Activated CD4-positive, alpha-beta T cell treated with anti-CD3 and anti-CD28 coated beads, Interleukin-10, Interleukin-2, amounts not matched to agents 100 ng/mL and 50 ng/mL, durations not matched to agents 16 hours and 8 hours (primary cell): ENCODE results near the gene CNGB1.
"Not testable (repeated sequence)": the region's sequence is repeated elsewhere in the genome, so short reads cannot be mapped to it uniquely, and the experiment has no call there.

Experiments
- DNase-seq: peaks from one replicate; pipeline ENCODE4 v3.0.0-alpha.2; 2020

The CNGB1 gene

DNA sequence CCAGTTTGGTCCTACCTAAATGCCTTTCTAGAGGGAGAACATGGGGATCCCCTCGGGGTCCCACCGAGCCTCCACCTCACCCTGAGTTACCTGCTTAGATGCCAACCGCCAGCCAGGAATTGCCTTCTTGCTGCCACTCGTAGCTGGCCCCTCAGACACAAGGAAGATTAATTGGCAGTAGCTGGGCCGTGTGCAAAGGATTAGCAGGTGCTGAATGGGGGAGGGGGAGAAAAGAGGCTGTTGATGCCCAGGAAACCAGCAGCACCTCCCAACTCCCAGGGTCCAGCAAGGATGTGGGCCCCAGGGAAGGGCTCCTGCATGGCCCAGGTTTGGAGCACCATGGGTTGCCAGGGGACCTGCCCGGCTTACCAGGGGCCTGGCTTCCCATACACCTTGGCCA is at the start of gene CNGB1:
Gene CNGB1 (minus strand): TSS at position 159 of the 400 bp plus-strand sequence. CDS start 3,842 bp downstream, outside the sequence.
- DNase-seq: no peak

DNA sequence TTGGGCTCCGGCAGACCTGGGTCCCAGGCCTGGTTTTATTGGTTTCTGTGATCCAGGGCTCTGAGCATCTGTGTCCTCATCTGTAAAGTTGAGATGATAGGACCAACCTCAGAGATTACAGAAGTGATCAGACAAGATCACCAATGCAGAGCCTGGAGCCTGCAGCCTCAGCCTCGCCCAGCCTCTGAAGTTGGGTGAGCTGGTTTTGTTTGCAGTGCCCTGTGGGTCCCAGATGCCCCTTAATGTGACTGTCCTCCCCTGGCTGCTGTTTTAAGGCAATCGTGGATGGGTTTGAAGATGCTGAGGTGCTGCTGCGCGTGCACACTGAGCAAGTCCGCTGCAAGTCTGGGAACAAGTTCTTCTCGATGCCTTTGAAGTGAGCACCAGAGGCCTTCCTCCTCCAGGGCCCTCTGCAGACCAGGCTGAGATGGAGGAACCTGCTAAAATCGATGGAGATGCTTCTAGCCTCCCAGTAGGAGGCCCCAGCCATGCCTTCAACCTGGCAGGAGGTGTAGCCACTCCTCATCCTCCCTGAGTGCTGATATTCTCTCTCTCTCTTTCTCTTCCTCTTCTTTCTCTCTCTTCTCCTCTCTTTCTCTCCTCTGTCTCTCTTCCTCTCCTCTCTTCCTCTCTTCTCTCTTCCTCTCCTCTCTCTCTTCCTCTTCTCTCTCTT is 49.1 kb upstream of the CNGB1 start:
- no peak for DNase-seq

DNA sequence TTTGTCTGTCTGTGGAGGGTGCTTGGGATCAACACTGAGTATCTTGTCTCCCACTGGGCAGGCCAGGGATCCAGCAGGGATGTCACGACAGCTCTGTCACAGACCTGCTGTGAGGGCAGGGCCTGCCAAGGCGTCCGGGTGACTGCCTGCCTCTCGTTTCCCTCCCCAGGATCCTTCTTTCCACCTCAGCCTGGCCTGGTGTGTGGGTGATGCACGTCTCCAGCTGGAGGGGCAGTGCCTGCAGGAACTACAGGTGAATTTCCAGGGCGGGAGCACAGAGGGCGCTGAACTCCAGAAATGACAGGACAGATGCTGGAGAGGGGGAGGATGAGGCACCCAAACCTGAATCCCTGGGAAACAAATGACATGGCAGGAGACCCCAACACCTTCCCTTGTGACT is 47.9 kb upstream of the CNGB1 start:
- DNase-seq: no peak

- no peak for DNase-seq
These were observed 46.0 kb upstream of the CNGB1 start for GRCh38 chr16:58016840-58017446.

GRCh38 chr16:58013201-58013956 is 42.5 kb upstream of the CNGB1 start:
- no peak for DNase-seq

- DNase-seq: no peak
These were observed 41.6 kb upstream of the CNGB1 start for GRCh38 chr16:58012481-58012880.

- no peak for DNase-seq
These were observed 40.7 kb upstream of the CNGB1 start for GRCh38 chr16:58011652-58012051.

DNA sequence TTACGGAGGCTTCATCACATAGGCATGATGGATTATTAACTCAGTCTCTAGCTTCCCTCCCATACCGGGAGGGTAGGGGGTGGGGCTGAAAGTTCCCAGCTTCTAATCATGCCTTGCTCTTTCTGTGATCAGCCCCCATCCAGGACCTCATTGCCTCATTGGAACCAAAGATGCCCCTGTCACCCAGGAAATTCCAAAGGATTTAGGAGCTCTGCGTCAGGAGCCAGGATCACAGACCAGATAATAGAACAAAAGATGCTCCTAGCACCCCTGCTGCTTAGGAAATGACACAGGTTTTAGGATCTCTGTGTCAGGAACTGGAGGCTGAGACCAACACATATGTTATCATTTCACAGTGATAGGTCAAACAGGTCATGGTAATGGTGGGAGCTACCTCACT is 40.0 kb upstream of the CNGB1 start:
- DNase-seq: no peak

DNA sequence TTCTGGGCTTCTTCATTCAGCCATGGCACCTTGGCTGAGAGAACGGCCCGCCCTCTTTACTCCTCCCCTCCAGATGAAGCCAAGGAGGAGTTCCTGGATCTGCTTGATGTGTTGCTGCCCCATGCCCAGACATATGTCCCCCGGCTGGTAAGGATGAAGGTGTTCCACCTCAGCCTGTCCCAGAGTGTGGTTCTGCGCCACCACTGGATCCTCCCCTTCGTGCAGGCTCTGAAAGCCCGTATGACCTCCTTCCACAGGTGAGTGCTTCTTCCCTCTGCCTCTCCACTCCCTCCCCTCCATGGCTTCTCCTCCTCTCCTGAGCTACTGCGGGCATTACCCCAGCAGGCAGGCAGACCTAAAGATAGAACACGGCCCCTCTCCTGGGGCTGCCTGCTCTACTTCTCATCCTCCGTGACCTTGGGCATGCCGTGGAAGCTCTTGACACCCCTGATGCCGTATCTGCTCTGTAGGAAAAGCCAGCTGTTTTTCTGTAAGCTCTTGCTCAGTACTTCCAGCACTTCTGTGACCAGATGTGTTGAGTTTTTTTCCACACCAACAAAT is 39.0 kb upstream of the CNGB1 start:
- no peak for DNase-seq

GRCh38 chr16:58004736-58005135 is 33.8 kb upstream of the CNGB1 start:
- not testable (repeated sequence) for DNase-seq

DNA sequence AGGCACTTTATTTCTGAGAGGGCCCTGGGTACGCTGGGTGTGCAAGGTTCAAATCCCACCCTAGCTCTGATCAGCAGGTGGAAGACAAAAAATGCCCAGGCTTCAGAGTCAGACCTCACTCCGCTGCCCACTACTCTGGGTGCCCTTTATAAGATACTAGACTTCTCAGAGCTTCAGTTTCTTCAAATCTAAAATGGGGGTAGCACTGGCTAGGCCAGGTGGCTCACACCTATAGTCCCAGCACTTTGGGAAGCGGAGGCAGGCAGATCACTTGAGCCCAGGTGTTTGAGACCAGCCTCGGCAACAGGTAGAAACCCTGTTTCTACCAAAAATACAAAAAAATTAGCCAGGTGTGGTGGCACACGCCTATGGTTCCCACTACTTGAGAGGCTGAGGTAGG is 32.0 kb upstream of the CNGB1 start:
- no peak for DNase-seq

DNA sequence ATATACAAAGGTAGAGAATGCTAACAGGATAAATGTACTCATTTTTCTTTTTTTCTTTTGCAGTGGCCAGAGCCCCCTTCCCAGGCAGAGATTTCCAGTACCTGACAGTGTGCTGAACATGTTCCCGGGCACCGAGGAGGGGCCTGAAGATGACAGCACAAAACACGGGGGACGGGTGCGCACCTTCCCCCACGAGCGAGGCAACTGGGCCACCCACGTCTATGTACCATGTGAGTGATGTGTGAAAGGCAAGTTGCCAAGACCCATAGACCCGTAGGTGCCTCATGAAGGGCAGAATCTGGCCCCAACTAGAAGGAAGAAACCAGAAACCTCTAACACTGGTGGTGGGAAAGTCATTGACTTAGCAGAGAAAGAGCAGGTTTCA is 31.5 kb upstream of the CNGB1 start:
- DNase-seq: no peak

DNA sequence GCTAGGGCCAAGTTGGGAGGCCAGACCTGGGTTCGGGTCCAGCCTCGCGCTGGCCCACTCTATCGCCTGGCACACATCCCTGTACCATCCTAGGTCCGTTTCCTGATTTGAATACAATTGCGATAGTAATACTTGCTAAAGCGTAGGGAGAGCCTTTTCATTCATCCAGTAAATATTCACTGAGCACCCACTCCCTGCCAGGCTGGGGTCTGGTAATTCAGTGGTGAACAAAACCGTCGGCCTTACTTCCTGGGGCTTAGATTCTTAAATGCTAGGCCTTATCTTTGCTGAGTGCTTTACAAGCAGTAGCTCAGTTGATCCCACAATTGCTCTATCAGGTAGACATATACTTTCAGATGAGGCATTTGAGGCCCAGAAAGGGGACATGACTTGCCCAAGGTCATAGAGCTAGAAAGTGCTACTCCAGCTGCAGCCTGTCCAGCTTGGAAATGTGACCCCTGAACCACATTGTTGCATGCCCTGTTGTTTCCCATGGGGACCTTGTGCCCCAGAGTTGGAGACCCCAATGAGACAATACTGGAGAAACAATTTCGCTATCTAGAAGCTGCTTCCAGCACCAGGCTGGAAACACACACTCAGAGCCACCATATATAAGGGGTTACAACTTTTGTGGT is 31.0 kb upstream of the CNGB1 start:
- DNase-seq: no peak

GRCh38 chr16:58000706-58001676 is 30.1 kb upstream of the CNGB1 start, which contains the start of gene USB1:
TSS of gene USB1 (plus strand) at chr16:58001407. CDS start at chr16:58001484, 77 bp downstream.
- peak; percentile 91 for DNase-seq

- DNase-seq: peak; percentile 6
These were observed 29.2 kb upstream of the CNGB1 start, which contains the start of gene ZNF319 for GRCh38 chr16:57999971-58000705. TSS of gene ZNF319 (minus strand) at chr16:58000672. CDS start at chr16:57998265, 2,407 bp downstream.

- peak; percentile 52 for DNase-seq
These were observed 28.5 kb upstream of the CNGB1 start for GRCh38 chr16:57999366-57999970.

- no peak for DNase-seq
These were observed 28.1 kb upstream of the CNGB1 start for GRCh38 chr16:57998992-57999365.

- DNase-seq: peak; percentile 88
These were observed 27.6 kb upstream of the CNGB1 start for GRCh38 chr16:57998486-57998885.

GRCh38 chr16:57997528-57998265 is 26.8 kb upstream of the CNGB1 start:
- DNase-seq: no peak

GRCh38 chr16:57997176-57997527 is 26.2 kb upstream of the CNGB1 start:
- DNase-seq: no peak
